GM18526 (cell line): Measurements from ENCODE around the gene HAUS3.

Experiments
- POLR2A ChIP-seq: IDR thresholded peaks from 3 replicates; pipeline ENCODE4 v1.6.1; 2011; ENCODE audit not compliant: insufficient read length; ENCODE audit errors: extremely low read depth

HAUS3 gene

GRCh38 chr4:2261110-2261852 lies 19.4 kb upstream of the HAUS3 start:
- peak; percentile 19 for TF ChIP-seq POLR2A

GRCh38 chr4:2260344-2261109 lies 18.6 kb upstream of the HAUS3 start:
- TF ChIP-seq POLR2A: no peak

- TF ChIP-seq POLR2A: no peak
Measured at GRCh38 chr4:2259541-2260343, 17.8 kb upstream of the HAUS3 start.

DNA sequence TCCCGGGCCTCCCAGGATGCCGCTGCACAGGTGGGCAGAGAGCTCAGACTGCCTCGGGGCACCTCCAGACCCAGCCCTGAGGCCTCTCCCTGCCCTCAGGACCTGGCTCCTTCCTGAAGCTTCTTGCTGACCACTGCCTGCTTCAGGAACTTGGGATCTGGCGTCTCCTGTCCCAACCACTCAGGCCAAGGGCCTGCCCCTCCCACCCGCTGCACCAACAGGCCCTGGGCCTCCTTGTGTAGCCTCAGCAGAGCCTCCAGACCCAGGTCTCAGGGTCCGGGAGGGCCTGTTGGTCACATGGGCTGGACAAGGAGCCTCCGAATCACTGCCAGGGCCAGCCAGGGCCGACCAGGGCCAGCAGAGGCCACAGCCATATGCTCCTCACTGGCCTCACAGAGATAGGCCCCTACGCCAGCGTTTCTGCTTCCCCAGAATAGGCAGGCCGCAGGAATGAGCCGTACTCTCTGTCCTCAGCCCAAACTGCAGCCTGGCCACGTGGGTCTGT lies 17.2 kb upstream of the HAUS3 start:
- TF ChIP-seq POLR2A: no peak

DNA sequence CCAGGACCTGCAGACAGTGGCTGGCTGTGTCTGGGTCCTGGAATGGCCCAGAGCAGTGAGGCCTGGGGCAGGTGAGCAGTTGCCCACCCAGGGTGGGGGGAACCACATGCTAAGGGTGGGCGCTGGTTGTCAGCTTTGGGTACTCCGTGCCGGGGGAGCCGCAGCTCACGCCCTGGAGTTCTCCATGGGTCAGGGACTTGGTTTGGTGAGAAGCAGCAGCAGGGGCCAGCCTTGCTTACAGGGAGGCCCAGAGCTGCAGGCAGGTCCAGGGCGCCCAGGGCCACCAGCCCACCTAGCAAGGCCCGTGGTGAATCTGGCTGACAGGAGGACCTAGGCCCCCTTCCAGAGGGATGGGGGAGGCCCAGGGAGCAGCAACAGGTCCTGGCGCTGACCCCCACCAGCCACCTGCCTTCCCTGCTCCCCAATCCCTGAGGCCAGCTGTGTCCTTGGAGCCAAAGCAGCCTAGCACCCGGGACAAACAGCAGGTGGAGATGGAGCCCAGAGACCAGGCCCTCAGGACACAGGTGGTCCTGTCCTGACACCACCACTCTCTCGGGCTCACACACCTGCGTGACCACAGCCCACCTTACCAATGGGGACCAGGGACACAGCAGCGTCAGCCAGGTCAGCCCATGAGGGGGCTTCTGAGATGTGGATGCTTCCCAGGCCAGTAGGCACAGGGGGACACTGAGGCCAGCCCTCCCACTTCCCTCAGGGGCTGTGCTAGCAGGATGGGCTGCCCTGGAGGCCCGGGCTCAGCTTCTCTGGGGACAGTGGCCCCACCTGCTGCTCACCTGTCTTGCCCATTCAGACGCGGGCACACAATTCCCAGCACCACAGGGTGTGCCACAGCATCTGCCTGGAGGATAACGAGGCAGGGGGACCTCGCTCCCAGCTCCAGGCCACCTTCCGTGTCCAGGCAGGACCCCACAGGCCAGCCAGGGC lies 16.4 kb upstream of the HAUS3 start:
- no peak for TF ChIP-seq POLR2A

GRCh38 chr4:2257361-2258081 lies 15.6 kb upstream of the HAUS3 start:
- no peak for TF ChIP-seq POLR2A

GRCh38 chr4:2256781-2257191 lies 14.9 kb upstream of the HAUS3 start:
- TF ChIP-seq POLR2A: no peak

GRCh38 chr4:2256156-2256731 lies 14.3 kb upstream of the HAUS3 start:
- TF ChIP-seq POLR2A: no peak

- TF ChIP-seq POLR2A: no peak
Measured at GRCh38 chr4:2255501-2256155, 13.7 kb upstream of the HAUS3 start.

- no peak for TF ChIP-seq POLR2A
Measured at GRCh38 chr4:2254665-2255500, 13.0 kb upstream of the HAUS3 start.

DNA sequence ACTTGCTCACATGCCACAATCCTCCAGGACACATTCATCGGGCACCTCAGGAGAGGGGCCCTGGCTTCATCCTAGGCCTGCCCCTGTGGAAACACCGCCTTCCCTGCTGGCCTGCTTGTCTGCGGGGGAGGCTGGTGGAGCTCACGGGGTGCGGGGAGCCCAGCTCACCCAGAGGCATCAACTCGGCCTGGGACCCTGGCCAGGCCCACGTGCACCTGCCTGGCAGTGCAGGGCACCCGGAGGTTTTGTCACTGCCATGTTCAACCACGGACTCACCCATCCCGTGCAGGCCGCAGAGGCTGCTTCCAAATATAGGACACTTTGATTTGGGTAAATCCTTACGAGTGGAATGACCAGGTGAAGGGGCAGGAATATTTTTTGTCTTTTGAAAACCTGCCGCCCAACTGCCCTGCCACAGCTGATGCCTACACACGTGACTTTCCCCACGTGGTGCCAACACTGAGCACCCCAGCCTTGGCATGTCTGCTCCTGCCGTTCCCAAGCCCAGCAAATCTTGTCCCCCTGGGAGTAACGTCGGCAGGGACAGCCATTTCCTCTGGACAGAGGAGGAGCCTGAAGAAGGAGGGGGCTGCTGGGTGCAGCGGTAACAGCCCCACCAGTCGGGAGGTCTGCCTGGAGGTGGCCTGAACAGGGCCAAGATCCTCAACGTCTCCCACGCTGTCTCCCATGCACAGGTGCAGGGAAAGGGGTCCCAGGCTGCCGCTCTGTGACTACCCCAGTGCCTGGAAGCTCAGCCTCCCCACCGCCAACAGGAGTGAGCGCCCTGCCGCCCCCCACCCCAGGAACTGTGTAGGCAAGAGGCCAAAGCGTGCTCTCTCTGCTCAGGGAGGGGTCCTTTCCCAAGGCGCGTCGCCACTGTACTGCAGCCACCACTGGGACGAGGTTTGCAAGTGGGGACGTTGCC lies 11.5 kb upstream of the HAUS3 start:
- no peak for TF ChIP-seq POLR2A
